Globus pallidus (tissue), 1 donor: ENCODE results near the gene TES.

ENCODE experiments used
- DNase-seq: peaks from one replicate; pipeline ENCODE4 v3.0.0-alpha.2; 2015; ENCODE audit warnings: low spot score

Gene TES

DNA sequence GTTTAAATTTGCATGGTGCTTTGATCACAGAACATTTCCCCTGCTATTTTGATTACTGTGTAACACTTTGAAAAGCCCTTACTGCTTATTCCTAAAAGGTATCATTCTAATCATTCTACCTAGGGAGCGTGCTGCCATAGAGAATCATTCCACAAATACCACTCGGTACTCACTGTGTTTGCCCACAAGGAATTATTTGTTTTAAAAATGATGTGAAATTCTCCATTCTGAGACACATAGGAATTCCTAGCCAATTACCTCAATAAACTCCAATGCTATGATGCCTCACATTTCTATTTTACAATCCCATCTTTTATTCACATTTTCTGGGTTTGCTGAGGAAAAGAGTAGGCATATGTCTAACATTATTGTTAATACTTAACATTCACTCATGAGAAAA, 16.2 kb upstream of the TES start:
- DNase-seq: no peak

DNA sequence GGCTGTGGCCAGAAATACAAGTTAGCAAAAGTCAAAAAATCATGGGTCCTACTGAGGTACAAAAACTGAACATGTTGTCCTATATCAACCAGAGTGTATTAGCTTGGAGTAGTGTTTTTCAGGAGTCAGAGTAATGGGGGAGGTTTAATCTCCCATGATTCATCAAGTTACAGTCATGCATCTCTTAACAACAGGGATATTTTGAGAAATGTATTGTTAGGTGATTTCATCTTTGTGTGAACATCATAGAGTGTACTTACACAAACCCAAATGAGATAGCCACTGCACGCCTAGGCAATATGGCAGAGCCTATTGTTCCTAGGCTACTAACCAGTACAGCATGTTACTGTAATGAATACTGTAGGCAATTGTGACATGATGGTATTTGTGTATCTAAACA, 14.9 kb upstream of the TES start:
- DNase-seq: no peak

DNA sequence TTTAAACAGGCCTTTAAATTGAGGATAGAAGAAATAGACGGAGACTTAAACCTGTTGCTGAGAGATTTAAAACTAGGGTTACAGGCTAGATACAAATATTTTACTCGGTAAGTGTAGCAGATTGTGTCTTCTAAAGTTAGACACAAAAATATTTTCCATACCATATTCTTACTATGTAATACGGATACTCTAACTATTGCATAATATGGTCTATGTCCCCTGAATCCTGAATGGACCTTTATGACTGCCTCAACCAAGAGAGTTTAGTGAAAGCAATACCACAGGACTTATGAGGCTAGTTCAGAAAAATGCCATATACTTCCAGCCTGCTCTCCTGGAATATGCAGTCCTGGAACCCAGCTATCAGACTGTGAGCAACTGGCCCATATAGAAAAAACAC, 13.4 kb upstream of the TES start:
- no peak for DNase-seq

DNA sequence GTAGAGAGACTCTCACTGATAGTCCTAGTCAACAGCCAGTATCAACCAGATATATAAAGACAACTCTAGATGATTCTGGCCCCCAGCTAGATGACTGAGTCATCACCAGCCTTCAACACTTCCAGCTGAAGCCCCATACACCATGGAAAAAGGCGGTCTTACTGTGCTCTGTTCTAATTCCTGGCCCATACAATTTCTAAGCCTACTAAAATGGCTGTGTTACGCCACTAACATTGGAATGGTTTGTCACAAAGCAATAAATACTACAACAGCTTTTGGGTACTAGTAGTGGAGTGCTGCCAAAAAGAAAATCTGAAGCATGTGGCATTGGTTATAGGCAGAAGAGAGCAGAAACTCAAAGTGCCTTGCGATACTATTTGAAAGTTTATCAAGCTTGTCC, 13.0 kb upstream of the TES start:
- DNase-seq: no peak

DNA sequence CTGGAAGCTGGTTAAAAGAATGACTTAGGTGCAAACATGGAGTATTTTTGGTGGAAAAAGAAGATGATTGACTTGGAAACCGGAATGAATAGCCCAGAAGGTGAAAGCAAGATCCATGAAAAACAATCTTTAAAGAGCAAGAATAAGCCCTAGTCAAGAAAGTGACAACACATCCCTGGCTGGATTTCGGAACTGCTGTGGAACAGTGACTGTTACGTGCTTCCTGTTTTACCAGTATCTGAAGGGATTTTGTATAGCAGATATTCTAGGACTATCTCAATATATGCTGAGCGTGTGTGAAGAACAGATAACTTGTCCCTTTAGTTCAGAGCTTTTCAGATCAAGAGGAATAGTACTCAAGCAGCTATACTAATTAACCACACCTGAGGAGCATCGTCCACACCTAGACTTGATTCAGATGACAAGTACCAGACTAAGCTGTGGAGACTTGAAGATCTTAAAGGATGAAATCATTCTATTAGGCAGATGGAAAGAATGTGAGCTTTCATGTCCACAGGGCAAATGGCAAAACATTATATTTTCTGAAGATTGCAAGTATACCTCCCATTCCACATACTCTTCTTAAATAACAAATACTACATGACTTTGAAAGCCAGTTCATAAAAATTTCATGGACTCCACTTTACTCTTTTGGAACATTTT, 11.5 kb upstream of the TES start:
- no peak for DNase-seq

DNA sequence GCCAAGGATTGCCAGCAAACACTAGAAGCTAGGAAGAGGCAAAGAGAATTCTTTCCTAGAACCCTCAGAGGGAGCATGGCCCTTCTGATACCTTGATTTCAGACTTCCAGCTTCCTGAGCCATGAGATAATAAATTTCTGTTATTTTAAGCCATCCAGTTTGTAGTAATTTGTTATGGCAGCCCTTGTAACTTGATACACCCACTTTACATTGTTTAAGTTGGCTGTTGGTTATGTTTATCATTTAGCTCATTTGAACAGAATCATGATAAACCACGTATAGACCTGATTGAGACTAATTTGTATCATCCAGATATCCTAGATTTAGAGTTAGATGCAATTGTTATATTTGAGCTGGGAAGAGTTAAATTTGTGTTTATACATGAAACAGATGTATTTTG, 9.4 kb upstream of the TES start:
- no peak for DNase-seq

DNA sequence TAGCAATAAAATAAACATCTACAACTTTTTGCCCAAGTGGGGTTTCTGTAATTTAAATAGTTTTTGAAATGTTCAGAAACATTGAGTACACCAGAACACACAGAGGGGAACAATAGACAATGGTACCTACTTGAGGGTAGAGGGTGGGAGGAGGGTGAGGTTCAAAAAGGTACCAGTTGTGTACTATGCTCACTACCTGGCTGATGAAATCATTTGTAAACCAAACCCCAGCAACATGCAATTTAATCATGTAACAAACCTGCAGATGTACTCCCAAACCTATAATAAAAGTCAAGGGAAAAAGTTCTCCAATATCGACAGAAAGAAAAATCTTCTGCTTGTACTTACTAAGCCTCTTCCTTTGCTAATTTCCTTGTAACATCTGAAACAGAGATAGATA, 4.2 kb upstream of the TES start:
- no peak for DNase-seq

DNA sequence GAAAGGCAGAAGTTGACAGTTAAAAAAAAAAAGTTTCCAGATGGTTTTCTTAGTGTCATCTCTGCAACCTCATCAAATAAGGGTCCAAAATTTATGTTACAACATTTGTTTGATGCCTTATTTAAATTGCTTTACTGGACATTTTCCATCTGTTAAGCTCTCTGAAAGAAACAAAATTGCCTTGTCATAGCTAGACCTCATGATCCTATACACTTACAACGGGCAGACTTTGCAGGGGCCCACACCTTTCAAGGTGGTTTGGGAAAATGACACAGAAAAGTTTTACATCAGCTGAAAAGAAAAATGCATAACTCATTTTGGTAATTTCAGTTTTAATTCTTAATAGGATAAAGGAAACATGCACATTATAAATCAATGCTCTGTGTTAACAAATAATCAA, 1.4 kb upstream of the TES start:
- no peak for DNase-seq

DNA sequence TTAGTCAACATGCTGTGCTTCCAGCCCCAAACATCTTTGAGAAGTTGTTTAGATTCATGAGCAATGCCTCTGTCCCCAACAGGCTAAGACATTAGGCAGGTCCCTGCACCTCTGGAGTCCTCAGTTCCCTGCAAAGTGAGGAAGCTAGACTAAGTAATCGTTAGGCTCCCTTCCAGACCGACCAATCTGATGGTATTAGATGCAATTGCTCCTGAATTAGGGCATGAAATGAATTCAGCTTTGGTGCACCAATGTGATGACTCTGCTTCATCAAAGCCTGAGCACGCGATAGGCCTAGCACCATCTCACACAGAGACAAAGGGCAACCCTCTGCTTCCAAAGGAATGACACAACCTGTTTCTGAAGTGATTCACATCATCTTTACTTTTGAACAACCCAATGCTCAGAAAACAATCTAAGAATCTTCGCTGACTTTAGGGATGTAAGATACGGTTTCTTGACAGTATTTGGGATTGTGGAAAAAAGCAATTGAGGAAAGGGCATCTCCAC, 723 bp upstream of the TES start:
- DNase-seq: no peak

DNA sequence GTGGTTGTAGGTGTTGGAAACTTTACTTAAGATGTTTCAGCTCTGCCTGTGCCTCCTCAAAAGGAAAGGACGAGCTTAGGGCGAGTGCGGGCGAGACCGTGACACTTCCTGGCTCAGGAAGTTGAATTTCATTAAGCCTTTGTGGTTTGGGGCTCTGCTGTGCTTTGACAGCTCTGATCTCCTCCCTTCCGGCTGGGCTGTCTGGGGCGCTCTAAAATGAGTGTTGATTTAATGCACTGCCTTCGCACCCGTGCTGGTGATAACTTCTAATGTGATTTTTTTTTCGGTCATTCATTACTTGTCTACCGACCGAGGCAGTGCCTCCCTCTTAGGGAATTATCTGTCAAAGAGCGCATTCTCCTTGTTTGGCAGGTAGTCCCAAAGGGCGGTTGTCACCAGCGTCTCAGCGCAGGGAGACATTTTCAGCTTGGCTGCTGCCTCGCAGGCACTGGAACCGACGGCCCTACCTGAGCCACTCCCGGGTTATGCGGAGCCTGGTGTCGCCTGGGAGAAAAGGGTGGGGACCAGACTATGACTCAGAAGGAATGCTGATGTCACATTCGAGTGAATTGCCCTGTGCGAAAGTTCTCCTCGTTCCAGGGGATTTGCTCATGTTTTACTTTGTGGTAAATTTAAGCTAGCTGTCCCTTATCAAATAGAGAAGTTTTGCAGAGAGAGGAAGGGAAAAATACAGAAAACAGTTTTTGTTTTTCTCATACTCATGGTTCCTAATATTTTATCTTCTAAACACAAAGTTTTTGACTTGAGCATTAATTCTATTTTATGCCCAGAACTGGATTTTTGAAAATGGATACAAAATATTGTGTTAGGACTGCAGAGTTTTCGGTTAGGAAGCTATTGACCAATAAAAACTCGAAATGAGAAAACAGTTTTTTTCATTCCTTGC, 920 bp downstream of the TES start:
- no peak for DNase-seq

DNA sequence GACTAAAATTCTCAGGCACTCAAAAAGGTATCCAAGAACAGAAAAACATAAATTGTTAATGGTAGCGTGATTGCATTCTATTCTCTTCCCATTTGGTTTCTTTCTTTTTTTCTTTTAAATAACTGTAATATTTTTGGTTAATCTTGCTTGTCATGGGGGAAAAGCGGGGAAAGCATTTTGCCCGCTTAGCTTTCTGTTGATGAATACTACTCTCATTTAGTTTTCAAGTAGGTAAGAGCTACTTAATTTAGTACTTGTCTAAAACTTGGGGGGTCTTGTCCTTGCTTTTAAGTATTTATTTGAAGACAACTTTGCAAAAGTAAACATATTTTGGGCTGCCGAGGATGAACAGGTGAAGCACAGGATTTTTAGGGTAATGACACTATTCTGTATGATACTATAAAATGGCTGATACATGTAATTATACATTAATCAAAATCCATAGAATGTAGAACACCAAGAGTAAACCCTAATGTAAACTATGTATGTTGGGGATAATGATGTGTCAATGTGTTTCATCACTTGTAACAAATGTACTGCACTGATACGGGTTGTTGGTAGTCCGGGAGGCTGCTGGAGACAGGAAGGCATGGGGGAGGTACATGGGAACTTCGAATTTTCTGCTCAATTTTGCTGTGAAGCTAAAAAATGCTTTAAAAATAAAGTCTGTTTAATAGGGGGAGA, 1.7 kb downstream of the TES start:
- no peak for DNase-seq

DNA sequence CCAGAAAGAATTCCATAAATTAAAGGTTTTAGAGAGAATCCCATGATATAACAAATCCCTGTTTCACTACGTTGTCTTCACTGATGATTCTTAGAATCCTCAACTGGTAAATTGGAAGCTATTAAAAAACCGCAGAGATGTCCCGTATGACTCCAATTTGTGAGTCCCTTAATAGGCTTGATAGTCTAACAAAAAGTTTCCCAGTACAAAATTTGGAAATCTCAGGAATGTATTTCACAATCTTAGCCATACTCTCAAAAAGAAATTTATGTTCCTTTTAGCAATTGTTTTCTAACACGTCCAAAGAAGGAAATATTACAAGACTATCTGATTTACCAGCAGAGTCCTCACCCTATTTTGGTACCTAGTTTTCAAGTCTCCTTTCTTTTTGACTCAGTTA, 2.5 kb downstream of the TES start:
- DNase-seq: no peak

DNA sequence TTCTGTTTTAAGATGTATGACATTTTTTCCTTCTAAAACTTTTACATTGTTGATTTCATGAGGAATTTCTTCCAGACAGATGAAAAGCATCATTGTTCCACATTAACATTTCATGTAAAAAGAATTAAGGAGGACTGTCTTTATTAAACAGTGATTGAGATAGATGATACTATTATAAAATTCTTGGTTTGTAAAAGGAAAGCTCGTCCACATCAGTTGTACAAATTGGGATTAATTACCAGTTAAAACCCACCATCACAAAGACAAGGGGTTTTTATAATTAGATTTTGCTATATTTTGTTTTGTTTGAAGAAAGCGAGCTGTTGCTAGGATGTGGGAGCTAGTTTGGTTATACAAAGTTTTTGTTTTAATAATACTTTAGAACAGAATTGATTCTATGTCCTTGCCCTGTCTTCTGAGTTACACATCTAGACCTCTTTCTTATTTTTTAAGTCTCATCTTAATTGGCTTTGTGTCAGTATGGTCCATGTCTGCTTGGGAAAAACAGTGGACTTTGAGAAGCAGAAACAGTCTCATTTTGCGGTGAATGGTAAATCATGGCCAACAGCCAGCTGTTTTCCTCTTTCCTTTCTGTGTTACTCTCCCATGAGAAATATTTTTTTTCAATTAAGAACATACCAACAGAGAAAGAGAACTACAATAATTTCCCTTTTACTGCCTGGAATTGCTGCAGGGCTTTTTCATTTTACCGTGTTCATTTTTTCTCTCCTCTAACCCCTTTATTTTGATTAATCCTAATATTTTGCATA, 3.2 kb downstream of the TES start:
- DNase-seq: no peak

DNA sequence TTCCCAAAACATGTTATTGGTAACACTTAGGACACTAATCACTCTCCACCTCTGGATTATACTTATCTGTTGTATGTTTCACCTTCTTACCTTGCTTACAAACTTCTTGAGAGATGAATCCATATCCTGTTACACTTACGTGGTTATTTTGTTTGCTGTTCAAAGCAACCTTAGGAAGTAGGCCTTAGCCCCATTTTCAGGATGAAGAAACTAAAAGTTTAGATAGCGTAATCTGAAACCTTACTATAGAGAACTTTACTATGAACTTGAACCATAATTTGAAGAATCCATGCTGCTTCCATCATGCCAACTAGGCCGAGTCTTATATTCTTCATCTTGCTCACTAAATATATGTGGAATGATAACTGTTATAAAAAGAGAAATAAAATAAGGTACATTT, 4.6 kb downstream of the TES start:
- DNase-seq: no peak

DNA sequence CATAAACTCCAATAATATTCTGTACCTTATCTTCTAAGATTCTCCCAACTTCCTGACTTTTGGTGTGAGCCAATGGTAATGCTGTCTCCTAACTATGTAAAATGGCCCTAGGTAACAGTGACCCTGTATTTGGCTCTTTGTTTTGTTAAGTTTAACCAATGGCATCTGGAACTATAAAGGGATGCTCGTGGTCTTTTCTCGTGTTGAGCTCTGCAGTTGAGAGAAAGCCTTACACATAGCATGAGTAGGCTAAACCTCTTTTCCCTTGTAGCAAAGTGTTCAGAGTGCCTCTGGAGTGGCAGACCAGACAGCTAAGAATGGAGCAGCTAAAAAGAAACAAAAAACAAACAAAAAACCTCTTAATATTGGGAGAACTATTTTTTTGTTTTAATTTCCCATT, 5.2 kb downstream of the TES start:
- DNase-seq: no peak

DNA sequence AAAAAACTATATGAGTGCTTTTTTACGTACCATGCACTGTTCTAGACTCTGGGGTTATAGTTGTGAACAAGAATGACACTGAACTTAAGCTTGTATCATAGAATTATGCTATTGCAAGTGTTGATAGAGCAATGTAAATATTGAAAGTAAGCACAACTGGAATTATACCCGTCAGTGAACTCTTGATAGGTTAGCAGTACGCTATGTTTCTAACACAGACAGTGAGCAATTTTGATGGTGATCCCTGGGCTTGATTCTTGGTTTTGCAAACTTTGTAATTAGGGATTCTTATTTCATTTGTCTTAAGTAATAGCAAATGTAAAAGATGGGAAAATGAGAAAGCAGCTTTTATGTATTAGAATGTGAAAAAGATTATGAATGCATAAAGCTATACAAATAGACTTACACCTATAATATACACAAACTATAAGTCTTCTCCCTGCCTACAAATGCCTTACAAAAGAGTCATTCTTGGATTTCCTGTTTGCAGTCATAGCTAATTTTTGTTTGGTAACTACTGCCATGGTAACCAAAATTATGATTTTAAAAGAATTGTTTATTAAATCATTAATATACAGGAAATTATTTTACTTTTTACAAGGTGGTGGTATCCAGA, 6.7 kb downstream of the TES start:
- no peak for DNase-seq

DNA sequence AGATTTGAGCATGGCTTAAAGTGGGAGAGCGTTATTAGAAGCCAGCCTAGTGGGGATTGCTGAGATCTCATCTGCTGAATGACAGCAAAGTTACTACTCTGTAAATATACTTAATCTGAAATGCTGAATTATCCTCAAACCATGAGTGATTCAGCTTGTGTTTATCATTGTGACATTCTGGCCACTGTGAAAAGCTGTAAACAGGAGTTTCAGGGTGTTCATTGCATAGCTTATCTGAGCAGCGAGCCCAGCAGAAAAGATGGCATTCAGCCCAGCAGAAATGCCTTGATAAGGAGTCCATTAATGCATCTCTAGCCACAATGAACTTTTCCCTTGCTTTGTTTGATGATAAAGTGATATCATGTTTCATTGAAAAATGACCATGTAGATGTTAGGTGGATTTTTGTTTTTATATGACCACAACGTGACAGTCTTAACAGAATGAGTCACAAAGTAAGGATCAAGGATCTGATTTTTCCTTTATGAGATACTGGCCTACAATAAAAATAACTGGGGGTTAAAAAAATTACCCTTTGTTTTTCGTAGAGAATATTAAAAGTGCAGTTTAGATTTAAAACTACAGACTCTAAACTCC, 7.8 kb downstream of the TES start:
- DNase-seq: no peak

DNA sequence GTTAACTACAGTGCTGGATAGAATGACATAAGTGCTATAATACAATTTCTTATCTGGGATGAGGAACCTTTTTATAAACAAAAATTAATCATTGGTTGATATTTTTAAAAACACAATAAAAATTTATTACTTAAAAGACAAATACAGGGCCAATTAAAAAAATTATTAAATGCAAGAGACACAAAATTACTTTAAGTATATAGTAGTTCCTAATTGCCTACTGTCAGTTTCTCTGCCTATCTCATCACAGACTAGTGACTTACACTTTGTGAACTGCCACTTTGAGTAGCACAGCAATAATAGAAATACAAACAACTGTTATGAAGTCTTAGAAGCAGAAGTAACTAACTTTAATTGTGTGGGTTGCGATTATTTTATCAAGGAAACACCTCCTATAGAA, 8.4 kb downstream of the TES start:
- no peak for DNase-seq

DNA sequence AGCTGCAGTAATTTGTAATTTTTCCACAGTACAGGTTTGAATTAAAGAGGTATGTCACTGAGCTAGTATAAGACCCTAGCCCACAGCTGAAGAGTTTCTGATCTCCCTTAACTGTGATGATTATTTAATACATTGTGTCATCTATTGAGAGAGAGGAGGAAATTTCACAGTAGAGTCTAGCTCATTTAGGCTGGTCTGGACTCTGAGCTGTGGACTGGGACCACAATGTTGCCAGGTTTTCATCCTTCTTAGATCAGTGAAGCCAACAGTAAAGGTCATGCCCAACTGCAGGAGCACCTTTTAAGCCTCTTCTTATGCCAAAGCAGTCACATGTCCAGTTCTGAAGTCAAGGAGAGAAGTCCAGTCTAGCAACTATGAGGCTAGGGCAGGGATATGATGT, 8.9 kb downstream of the TES start:
- DNase-seq: no peak

DNA sequence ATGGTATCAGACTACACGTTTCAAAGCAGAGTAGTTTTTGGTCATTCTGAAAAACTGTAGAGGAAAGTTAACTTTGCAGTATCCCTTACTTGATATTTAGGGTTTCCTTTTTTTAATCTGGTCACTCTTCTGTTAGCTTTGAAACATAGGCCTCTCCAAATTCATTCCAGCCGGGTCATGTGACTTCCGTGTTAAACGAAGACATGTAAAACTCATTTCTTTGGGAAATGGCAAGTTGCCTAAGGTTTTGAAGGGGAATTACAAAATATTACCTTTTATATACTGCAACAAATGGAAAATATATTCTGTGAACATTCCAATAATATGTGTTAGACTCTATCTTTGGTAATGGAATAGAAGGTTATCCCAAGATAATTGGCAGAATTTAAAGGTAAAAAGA, 9.5 kb downstream of the TES start:
- DNase-seq: no peak

DNA sequence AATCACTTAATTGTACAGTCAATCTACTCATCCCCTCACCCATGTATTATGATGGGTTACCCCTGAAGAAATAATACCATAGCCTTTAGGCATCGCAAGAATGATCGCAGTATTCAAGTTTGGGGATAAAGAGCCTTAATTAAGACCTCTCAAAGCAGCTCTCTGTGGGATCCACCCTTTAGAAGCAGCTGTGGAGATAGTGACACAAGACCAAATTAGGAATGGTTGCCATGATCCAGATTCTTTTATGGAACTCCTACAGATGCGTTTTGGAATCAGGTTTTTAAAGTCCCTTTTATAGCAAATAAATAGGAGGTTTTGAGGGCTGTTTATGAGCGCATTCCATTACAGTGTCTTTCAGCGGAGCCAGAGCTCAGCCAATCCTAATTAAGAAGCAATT, 12.2 kb downstream of the TES start:
- DNase-seq: no peak
